Muscle of arm (tissue), 12 donors: ENCODE measurements around the gene THOC2. TPM values are rescaled to one million over a fixed set of nuclear protein-coding genes. Genes with fewer than 3 reads are reported as not detected.
"Not testable (repeated sequence)": the region's sequence is repeated elsewhere in the genome, so short reads cannot be mapped to it uniquely, and the experiment has no call there.

Experiments used
- DNase-seq: peaks from one replicate; pipeline ENCODE4 v3.0.0-alpha.2; 2013
- polyA plus RNA-seq, 12 donors: library from polyadenylated mRNA; unstranded; fragments of 120-200 nt; gene quantifications; one replicate each; pipeline ENCODE4 v1.2.1, GENCODE V29; 2013; ENCODE audit not compliant: insufficient read length in 12 of 12

THOC2 gene
- polyA plus RNA-seq, 12 donors: 46.1 to 127 (median 72.9) TPM; not detected in 1

DNA sequence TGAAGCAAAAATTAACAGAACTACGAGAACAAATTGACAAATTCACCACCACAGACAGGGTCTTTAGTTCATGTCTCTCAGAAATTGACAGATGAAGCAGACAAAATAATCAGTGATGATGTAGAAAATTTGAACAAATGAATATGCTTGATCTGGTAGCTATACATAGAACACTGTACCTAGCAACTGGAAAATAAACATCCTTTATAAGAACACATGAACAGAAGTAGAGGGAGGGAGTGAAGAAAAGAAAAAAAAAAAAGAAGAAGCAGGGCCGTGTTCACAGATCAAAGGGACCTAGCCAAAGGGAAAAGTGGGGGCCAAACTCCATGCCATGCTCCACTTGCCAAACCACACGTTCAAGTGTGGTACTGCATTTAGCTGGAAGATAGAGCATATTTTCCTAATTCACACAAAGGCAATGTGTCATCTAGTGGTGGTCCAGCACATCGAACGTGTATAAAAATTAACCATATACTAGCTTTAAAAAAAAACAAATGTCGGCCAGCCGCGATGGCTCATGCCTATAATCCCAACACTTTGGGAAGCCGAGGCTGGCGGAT lies 5.6 kb upstream of the THOC2 start:
- DNase-seq: no peak

DNA sequence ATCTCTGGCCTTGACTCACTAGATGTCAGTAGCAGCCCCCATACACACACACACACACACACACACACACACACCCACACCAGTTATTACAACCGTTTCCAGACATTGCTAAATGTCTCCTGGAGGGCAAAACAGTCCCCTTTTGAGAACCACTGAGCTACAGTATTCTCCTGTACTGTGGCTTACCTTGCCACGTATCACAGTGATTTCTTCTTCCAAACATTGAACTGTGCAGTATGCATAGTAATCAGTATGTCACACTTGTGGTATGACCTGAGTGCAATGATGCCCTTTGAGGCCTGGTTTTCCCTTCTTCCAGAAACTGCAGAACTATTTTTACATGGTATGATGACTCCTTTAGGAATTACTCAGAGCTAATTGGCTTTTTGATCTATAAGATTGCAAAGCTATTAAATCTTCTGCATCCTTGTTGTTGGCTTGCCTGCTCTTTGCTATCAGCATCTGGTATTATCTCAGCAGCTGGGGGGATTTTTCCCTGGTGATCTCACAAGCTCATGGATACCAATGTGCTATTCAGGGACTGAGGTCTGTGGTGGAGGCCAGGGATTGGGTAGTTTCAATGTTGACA lies 3.6 kb upstream of the THOC2 start:
- DNase-seq: no peak

DNA sequence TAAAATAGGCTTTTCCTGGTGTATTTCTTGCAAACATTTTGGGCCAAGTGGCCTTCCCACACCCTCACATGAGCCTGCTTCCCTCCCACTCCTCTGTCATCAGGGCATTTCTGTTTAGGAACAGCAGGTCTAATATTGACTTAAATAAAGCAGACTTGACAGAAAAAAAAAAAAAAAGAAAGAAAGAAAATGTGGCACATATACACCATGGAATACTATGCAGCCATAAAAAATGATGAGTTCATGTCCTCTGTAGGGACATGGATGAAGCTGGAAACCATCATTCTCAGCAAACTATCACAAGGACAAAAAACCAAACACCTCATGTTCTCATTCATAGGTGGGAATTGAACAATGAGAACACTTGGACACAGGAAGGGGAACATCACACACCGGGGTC lies 2.3 kb upstream of the THOC2 start:
- not testable (repeated sequence) for DNase-seq

DNA sequence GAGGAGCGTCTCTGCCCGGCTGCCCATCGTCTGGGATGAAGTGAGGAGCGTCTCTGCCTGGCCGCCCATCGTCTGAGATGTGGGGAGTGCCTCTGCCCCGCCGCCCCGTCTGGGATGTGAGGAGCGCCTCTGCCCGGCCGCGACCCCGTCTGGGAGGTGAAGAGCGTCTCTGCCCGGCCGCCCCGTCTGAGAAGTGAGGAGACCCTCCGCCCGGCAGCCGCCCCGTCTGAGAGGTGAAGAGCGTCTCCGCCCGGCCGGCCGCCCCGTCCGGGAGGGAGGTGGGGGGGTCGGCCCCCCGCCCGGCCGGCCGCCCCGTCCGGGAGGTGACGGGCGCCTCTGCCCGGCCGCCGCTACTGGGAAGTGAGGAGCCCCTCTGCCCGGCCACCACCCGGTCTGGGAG lies 1.2 kb upstream of the THOC2 start:
- not testable (repeated sequence) for DNase-seq

DNA sequence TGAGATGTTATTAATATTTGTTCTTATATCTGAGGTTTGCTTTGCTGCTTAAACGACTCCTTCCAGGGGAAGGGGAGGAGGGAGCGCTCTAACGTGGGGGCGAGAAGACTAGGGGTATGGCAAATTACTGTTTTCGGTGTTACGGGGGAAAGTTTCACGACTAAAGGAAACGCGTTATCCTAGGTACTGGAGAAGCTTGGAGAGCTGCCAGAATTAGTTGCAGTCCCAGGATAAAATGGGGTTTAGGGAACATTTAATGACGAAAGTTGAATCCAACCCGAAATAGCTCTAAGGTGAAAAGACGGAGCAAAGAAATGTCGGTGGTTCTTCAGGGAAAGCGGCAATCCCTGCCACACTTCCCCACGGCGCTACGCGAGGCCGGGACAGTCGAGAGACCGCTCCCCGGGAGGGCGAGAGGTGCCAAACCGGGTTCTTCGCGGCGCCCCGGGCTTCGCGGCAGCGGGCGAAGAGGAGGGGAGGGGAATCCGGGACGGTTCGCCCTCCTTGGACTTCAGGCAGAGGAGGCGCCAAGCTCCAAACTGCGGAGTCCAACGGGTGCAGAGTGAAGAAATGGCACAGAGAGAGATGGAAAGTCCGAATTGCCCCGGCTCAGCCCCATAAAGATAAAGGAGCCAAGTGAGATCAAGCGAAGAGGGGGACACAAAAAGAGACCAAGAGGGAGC lies 724 bp downstream of the THOC2 start:
- peak; percentile 25 for DNase-seq

DNA sequence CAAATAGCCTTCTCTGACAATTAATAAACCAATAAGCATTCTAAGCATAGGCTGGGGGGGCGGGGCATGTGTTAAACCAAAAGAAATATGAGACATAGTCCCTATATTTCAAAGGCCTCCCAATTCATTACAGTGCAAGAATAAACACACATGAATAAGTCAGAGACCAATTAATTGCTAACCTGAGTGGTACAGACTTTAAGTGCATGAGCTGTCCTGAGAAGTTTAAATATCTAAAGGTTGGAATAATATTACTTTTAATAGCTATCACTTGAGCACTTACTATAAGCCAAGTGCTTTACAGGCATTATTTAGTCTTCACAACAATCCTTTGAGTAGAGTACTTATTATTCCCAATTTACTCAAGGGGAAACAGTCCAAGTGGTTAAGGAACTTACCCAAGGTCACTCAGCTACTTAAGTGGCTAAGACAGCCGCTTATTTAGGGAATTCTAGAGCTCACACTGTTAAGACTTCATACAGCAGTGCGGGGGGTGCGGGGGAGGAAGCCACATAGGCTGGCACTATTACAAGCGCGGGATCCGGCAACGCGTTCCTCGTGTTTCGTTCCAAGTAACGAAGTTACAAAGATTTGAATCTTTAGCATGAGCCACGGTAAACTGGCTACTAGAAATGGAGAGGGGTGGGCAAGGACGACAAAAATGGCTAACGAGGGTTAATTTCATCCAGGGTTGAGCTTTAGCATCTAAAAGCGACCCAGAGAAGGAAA lies 1.4 kb downstream of the THOC2 start:
- DNase-seq: peak; percentile 4

DNA sequence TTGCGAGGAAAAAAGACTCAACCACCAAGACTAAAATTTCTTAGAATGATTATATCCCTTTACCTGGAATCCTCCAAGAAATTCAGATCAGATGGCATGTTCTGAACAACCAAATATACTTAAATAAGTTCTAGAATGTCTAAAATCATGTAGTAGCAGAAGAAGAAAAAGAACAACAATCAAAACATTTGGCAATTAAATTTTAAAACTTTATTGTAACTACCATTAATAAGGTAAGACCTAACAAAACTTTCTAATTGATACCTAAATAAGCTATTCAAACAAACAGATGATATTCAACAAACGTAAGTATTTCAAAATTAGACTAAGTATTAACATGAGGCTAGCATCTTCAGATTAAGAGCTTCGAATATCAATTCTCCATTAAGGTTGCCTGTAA lies 4.3 kb downstream of the THOC2 start:
- DNase-seq: no peak

DNA sequence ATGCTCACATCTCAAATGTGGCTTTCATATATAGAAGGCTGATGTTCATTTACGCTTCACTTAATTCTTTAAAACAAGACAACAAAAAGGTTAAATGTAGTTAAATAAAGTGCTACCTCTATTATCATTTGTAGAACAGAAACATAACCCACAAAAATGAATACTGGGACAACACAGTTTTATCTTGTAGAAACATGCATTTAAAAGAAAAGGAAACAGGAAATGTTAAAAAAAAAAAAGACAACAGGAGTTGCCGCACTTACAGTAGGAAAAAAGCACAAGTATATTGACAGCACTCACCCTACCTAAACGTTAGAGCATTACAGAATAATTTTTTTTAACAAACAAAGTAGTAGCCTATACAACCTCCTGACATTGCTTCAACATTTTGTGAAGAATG lies 4.8 kb downstream of the THOC2 start:
- no peak for DNase-seq

DNA sequence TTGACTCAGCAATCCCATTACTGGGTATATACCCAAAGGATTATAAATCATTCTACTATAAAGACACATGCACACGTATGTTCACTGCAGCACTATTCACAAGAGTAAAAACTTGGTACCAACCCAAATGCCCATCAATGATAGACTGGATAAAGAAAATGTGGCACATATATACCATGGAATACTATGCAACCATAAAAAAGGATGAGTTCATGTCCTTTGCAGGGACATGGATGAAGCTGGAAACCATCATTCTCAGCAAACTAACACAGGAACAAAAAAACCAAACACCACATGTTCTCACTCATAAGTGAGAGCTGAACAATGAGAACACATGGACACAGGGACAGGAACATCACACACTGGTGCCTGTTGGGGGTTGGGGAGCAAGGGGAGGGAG lies 10.7 kb downstream of the THOC2 start:
- not testable (repeated sequence) for DNase-seq

DNA sequence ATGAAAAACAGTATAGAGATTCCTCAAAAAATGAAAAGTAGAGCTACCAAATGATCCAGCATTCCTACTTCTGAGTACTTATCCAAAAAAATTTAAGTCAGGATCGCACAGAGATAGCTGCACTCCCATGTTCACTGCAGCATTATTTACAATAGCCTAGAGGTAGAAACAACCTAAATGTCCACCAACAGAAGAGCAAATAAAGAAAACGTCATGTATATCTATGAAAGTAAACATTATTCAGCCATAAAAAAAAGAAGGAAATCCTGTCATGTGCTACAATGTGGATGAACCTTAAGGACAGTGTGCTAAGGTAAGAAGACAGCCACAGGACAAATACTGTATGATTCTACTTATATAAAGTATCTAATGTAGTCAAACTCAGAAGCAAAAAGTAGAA lies 12.4 kb downstream of the THOC2 start:
- no peak for DNase-seq

DNA sequence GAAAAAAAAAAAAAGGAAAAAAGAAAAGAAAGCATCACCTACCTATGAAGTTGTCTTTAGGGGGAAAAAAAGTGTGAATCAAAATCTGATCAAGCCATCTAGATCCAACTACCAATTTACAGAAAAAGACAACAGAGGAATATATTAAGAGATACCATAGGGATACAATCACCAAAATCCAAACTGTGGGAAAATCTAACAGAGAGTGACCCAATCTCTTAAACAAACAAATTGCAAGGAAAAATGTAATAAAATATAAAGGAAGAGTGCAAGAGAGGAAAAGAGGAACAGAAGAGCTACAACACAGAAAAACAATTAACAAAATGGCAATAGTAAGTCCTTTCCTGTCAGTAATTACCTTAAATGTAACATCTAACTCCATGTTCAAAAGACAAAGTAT lies 19.0 kb downstream of the THOC2 start:
- no peak for DNase-seq

DNA sequence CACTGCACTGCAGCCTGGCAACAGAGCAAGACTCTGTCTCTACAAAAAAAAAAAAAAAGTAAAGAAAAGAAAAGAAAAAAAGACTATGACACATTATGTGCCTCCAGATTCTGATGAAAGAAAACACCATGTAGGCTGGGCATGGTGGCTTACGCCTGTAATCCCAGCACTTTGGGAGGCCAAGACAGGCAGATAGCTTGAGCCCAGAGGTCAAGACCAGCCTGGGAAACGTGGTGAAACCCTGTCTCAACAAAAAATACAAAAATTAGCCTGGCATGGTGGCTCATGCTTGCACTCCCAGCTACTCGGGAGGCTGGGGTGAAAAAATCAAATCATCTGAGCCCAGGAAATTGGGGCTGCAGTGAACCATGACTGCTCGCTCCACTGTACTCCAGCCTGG lies 19.4 kb downstream of the THOC2 start:
- DNase-seq: no peak

DNA sequence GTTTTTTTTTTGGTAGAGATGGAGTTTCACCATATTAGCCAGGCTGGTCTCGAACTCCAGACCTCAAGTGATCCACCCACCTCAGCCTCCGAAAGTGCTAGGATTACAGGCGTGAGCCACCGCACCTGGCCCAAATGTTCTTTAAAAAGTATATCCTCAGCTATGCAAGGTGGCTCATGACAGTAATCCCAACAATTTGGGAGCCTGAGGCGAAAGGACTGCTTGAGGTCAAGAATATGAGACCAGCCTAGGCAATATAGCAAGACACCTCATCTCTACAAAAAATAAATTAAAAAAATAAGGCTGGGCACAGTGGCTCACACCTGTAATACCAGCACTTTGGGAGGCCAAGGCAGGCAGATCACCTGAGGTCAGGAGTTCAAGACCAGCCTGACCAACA lies 21.7 kb downstream of the THOC2 start:
- DNase-seq: not testable (repeated sequence)

DNA sequence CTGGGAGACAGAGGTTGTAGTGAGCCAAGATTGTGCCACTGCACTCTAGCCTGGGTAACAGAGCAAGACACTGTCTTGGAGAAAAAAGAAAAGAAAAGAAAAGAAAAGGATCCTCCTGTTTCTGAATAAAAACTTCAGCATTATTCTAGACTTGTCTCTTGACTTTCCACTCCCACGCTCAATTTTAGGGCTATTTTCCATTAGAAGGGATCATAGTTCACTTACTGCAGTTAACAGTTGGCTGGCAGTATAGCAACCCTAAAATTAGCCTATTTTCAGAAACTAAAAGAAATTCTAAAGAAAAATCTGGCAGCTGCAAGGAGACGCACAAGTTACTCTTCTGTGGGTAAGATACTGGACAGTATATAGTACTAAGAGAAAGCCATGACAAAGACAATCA lies 28.1 kb downstream of the THOC2 start:
- DNase-seq: no peak

DNA sequence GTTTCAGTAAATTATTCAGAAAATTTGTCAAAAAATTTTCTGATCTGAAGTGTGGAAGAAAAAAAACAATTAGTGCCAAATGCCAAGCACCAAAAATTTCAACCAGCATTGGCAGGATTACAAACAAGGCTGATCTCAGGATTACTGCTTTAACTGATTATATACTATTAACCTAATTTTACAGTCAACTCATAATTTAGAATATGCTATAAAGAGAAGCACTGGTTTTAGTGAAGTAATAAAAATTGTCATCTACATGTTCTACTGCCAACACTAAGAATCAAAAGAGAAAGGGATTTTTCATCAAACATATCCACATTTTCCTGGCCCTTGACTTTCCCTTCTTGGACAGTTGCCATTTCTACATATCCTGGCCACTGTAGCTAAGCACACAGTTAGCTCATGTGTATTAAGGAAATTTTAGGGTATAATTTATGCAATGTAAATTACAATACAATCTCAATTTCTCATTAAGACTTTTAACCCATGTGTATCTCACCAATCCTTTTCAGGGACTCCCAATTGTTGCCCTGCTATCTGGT lies 33.8 kb downstream of the THOC2 start:
- DNase-seq: peak; percentile 20

DNA sequence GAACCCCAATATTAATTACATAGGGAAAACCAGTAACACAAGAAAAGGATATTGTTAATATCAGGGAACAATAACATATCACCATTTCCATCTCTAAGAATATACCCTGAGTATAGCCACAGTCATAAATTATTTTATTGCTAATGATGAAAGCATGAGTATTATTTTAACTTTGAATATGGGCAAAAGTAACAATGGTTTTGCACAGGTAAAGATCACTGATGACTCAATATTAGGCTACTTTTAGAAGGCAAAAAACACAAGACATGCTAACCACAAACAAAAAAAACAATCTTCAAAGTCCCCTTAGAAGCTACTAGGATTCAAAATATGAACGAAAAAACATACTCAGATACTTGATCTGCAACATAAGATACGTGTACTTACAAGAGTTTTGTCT lies 36.5 kb downstream of the THOC2 start:
- DNase-seq: no peak

DNA sequence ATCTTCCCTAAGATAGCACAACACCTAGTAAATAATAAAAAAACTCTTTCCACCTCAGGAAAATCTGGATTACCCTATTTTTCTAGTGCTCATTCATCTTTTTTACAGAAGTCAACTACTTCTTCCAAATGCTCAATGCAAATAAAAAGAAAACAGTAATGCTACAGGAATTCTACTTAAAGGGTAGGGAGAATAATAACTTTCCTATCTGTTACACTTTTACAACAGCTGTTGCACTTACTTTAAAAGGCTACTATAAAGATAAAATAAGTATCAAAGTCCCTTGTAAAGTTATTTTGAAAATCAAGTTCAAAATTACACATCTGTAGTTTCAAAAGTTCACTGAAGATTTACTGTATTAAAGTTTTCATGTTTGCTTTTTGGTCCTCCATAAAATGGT lies 37.6 kb downstream of the THOC2 start:
- no peak for DNase-seq

DNA sequence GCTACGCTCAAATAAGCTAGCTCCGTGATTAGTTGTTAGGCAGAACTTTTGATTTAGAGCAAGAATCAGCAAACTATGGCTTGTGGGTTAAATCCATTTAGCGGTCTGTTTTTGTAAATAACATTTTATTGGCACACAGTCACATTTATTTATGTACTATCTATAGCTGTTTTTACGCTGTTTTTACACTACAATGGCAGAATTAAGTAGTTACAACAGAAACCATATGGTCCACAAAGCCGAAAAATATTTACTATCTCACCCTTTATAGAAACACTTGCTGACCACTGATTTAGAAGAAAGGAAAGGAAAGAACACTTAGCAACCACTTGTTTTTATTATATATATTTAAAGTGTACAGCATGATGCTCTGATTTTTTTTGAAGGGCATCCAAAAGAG lies 41.1 kb downstream of the THOC2 start:
- DNase-seq: no peak

DNA sequence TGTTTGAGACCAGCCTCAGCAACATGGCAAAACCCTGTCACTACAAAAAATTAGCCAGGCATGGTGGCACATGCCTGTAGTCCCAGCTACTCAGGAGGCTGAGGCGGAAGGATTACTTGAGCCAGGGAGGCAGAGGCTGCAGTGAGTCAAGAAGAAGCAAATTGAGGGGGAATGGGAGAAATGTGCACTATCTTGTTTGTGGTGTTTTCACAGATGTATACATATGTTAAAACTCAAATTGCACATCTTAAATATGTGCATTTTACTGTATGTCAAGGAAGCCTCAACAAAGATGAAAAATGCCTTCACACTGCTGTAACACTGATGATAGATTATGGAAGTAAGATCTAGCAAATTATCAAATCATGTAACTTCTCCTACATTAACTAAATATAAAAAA lies 44.3 kb downstream of the THOC2 start:
- no peak for DNase-seq

DNA sequence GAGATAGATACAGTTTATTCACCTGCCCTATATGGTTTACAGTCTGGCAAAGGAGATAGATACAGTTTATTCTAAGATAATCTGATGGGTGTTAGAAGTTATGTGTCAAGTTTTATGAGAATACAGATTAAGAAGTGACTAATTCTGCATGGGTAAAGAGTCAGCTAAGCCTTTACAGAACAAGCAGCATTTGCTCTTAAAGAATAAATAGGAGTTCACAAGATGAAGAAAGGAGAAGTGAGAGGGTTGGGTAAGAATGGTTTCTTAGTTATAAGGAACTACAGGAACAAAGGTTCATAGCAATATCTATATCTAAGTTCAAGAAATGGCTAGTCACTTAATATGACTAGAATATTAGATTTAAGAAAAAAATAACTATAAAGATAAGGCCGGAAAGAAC lies 47.6 kb downstream of the THOC2 start:
- no peak for DNase-seq

DNA sequence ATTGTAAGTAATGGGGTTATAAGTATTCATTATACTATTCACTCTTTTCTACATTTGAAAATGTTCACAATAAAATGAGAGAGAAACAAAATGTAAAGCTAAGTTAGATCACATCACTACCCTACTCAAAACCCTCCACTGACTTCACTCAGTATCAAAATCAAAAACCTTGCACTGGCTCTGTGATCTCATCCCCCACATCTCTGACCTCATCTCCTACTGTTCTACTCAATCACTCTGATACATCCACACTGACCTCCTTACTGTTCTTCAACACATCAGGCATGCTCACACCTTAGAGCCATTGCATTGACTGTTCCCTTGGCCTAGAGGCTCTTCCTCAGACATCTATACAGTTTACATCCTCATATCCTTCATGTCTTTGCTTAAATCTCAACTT lies 50.7 kb downstream of the THOC2 start:
- no peak for DNase-seq

DNA sequence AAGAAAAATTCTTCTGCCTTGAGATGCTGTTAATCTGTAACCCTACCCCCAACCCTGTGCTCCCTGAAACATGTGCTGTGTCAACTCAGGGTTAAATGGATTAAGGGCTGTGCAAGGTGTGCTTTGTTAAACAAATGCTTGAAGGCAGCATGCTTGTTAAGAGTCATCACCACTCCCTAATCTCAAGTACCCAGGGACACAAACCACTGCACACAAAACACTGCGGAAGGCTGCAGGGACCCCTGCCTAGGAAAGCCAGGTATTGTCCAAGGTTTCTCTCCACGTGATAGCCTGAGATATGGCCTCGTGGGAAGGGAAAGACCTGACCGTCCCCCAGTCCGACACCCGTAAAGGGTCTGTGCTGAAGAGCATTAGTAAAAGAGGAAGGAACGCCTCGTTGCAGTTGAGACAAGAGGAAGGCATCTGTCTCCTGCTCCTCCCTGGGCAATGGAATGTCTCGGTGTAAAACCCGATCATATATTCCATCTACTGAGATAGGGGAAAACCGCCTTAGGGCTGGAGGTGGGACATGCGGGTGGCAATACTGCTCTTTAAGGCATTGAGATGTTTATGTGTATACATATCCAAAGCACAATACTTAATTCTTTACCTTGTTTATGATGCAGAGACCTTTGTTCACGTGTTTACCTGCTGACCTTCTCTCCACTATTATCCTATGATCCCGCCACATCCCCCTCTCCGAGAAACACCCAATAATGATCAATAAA lies 53.0 kb downstream of the THOC2 start:
- not testable (repeated sequence) for DNase-seq
